NK-92 (cell line): ENCODE results near the gene GTF2F2.

Experiments
- DNase-seq: peaks from one replicate; lab custom pipeline; 2025; ENCODE audit not compliant: unreplicated experiment; lab: John Stamatoyannopoulos, UW

GTF2F2 gene

GRCh38 chr13:45209229-45209628, 88.9 kb downstream of the GTF2F2 start:
- no peak for DNase-seq

GRCh38 chr13:45215392-45216077, 95.2 kb downstream of the GTF2F2 start:
- DNase-seq, result no peak

- no peak for DNase-seq
Measured at GRCh38 chr13:45216193-45216592, 95.9 kb downstream of the GTF2F2 start.

- DNase-seq, result no peak
Measured at GRCh38 chr13:45218689-45219088, 98.4 kb downstream of the GTF2F2 start.

- no peak for DNase-seq
Measured at GRCh38 chr13:45219123-45219891, 99.0 kb downstream of the GTF2F2 start.

- no peak for DNase-seq
Measured at GRCh38 chr13:45219938-45220375, 99.6 kb downstream of the GTF2F2 start.

- DNase-seq, result no peak
Measured at GRCh38 chr13:45220403-45220802, 100.1 kb downstream of the GTF2F2 start.

GRCh38 chr13:45222516-45222915, 102.2 kb downstream of the GTF2F2 start:
- no peak for DNase-seq

- DNase-seq, result no peak
Measured at GRCh38 chr13:45222919-45223318, 102.6 kb downstream of the GTF2F2 start.

- DNase-seq, result no peak
Measured at GRCh38 chr13:45224176-45224575, 103.9 kb downstream of the GTF2F2 start.

- DNase-seq, result no peak
Measured at GRCh38 chr13:45225370-45225769, 105.1 kb downstream of the GTF2F2 start.

- DNase-seq, result no peak
Measured at GRCh38 chr13:45226024-45226423, 105.7 kb downstream of the GTF2F2 start.

GRCh38 chr13:45228002-45228401, 107.7 kb downstream of the GTF2F2 start:
- DNase-seq, result no peak

- DNase-seq, result no peak
Measured at GRCh38 chr13:45229172-45229571, 108.9 kb downstream of the GTF2F2 start.

- no peak for DNase-seq
Measured at GRCh38 chr13:45231305-45231704, 111.0 kb downstream of the GTF2F2 start.

- DNase-seq, result no peak
Measured at GRCh38 chr13:45231722-45232121, 111.4 kb downstream of the GTF2F2 start.

- DNase-seq, result no peak
Measured at GRCh38 chr13:45232591-45232990, 112.3 kb downstream of the GTF2F2 start.

GRCh38 chr13:45238945-45239795, 118.9 kb downstream of the GTF2F2 start:
- no peak for DNase-seq

GRCh38 chr13:45240143-45240542, 119.8 kb downstream of the GTF2F2 start:
- DNase-seq, result no peak

- DNase-seq, result no peak
Measured at GRCh38 chr13:45242070-45242469, 121.8 kb downstream of the GTF2F2 start.

GRCh38 chr13:45242524-45242923, 122.2 kb downstream of the GTF2F2 start:
- DNase-seq, result no peak

GRCh38 chr13:45243077-45243476, 122.8 kb downstream of the GTF2F2 start:
- DNase-seq, result no peak
